ENCODE measurements around the gene CATSPERZ.

DNA sequence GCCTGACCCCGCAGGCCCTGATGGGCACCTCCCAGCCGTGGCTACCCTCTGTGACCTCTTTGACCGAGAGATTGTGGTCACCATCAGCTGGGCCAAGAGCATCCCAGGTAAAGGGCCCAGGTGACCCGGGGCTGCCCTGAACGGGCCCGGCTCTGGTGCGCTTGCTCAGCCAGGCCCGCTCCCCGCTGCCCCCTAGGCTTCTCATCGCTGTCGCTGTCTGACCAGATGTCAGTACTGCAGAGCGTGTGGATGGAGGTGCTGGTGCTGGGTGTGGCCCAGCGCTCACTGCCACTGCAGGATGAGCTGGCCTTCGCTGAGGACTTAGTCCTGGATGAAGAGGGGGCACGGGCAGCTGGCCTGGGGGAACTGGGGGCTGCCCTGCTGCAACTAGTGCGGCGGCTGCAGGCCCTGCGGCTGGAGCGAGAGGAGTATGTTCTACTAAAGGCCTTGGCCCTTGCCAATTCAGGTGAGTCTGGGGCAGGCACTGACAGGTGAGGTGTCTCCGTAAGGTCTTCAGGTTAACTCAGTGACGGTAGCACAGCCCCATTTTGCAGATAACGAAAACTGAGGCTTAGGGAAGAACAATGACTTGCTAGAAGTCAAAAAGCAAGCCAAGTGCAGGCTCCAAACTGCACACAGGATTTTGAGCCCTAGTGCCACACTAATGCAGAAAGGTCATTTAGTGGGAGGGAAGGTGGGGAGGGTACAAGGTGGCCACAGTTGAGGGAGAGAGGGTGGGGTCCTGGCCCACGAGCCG is 14.8 kb downstream of the CATSPERZ start:
- no peak for TF ChIP-seq EP300 (IDR thresholded peaks at IDR 0.05)
- TF ChIP-seq, protein P1, sequence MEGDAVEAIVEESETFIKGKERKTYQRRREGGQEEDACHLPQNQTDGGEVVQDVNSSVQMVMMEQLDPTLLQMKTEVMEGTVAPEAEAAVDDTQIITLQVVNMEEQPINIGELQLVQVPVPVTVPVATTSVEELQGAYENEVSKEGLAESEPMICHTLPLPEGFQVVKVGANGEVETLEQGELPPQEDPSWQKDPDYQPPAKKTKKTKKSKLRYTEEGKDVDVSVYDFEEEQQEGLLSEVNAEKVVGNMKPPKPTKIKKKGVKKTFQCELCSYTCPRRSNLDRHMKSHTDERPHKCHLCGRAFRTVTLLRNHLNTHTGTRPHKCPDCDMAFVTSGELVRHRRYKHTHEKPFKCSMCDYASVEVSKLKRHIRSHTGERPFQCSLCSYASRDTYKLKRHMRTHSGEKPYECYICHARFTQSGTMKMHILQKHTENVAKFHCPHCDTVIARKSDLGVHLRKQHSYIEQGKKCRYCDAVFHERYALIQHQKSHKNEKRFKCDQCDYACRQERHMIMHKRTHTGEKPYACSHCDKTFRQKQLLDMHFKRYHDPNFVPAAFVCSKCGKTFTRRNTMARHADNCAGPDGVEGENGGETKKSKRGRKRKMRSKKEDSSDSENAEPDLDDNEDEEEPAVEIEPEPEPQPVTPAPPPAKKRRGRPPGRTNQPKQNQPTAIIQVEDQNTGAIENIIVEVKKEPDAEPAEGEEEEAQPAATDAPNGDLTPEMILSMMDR (IDR thresholded peaks at IDR 0.05), result no peak
